Measurements from ENCODE around the gene CELF3. TPM values are rescaled to one million over a fixed set of nuclear protein-coding genes. Genes with fewer than 3 reads are reported as not detected.

The CELF3 gene
- total RNA-seq, 1 experiment from 2014 or later = not detected

GRCh38 chr1:151693057-151693651 is 23.4 kb downstream of the CELF3 start:
- H3K4me1 ChIP-seq (replicated peaks; ENCODE audit: insufficient read depth) = no peaks in the 10 kb centered on the region
- H3K9me2 ChIP-seq (ENCODE audit: insufficient read depth) = no peaks in the 10 kb centered on the region
- no peaks in the 10 kb centered on the region for H4K20me1 ChIP-seq (ENCODE audit: insufficient read depth)
- no peak overlapping the region for H3K27ac ChIP-seq
- no peak overlapping the region for H3K4me3 ChIP-seq
- ChIA-PET POLR2A (ENCODE audit: unreplicated experiment) (no interaction called here), CTCF (interaction anchor here (0.6 to 0.7 kb wide), 3 partner anchors 58 to 287 kb away, joined by 3 to 6 read pairs (median 5); no protein-coding TSS in a partner anchor)
- H3K79me2 ChIP-seq (ENCODE audit: low read depth) = no peaks in the 10 kb centered on the region
- DNase-seq = no peak
- H3K36me3 ChIP-seq (ENCODE audit: low read depth) = no peaks in the 10 kb centered on the region
- BruUV-seq (replicated peaks) = no TSS peak
- no peak overlapping the region for H2AFZ ChIP-seq
- no peaks in the 10 kb centered on the region; the same call in 1 of the 2 replicates for H3K9me3 ChIP-seq (ENCODE audit: insufficient read depth, low read depth)
- H3F3A ChIP-seq (ENCODE audit: insufficient read depth, low read depth) = peaks cover 11% of the 10 kb centered on the region
- intact Hi-C loops (cut with micrococcal nuclease; ENCODE audit: unreplicated experiment) = loop anchor here (1.0 to 5.0 kb wide), 2 partner anchors 101 to 143 kb away; no protein-coding TSS in a partner anchor
- H3K27me3 ChIP-seq (ENCODE audit: insufficient read depth, low read depth) = no peaks in the 10 kb centered on the region
- TF ChIP-seq EZH2 (IDR thresholded peaks at IDR 0.05; ENCODE audit: low read depth) = no peak
- TF ChIP-seq CTCF (conservative IDR thresholded peaks at IDR 0.05) = peak; percentile 72
- no peak overlapping the region for H3K4me2 ChIP-seq

- Histone ChIP-seq H3K27me3 (ENCODE audit: insufficient read depth, low read depth) (no peaks in the 10 kb centered on the region), H3K4me3 (no peak overlapping the region), H3K79me2 (ENCODE audit: low read depth) (no peaks in the 10 kb centered on the region), H3K4me1 (replicated peaks; ENCODE audit: insufficient read depth) (no peaks in the 10 kb centered on the region), H3K27ac (no peak overlapping the region), H2AFZ (no peak overlapping the region), H3F3A (ENCODE audit: insufficient read depth, low read depth) (peaks cover 11% of the 10 kb centered on the region), H3K36me3 (ENCODE audit: low read depth) (no peaks in the 10 kb centered on the region), H3K9me3 (ENCODE audit: insufficient read depth, low read depth) (no peaks in the 10 kb centered on the region; the same call in 1 of the 2 replicates), H3K4me2 (no peak overlapping the region), H4K20me1 (ENCODE audit: insufficient read depth) (no peaks in the 10 kb centered on the region), H3K9me2 (ENCODE audit: insufficient read depth) (no peaks in the 10 kb centered on the region)
- CTCF ChIA-PET = interaction anchor here (0.6 kb wide), 6 partner anchors 78 to 653 kb away, joined by 3 to 16 read pairs (median 5); no protein-coding TSS in a partner anchor
- TF ChIP-seq CTCF (conservative IDR thresholded peaks at IDR 0.05) = no peak
- TF ChIP-seq EZH2 (IDR thresholded peaks at IDR 0.05; ENCODE audit: low read depth) = no peak
- BruUV-seq (replicated peaks) = no TSS peak
- intact Hi-C loops (cut with micrococcal nuclease; ENCODE audit: unreplicated experiment) = loop anchor here (5.0 kb wide), 1 partner anchor 100 kb away; no protein-coding TSS in a partner anchor
- no peak for DNase-seq
- POLR2A ChIA-PET (ENCODE audit: unreplicated experiment) = no interaction called here
Measured at GRCh38 chr1:151692226-151692625, 24.4 kb downstream of the CELF3 start.

- Histone ChIP-seq H3K27me3 (ENCODE audit: insufficient read depth, low read depth) (no peaks in the 10 kb centered on the region), H3K36me3 (ENCODE audit: low read depth) (no peaks in the 10 kb centered on the region), H3K4me2 (no peak overlapping the region), H3F3A (ENCODE audit: insufficient read depth, low read depth) (peaks cover 11% of the 10 kb centered on the region), H4K20me1 (ENCODE audit: insufficient read depth) (no peaks in the 10 kb centered on the region), H2AFZ (no peak overlapping the region), H3K9me2 (ENCODE audit: insufficient read depth) (no peaks in the 10 kb centered on the region), H3K4me3 (no peak overlapping the region), H3K79me2 (ENCODE audit: low read depth) (no peaks in the 10 kb centered on the region), H3K27ac (no peak overlapping the region), H3K9me3 (ENCODE audit: insufficient read depth, low read depth) (no peaks in the 10 kb centered on the region; the same call in 1 of the 2 replicates), H3K4me1 (replicated peaks; ENCODE audit: insufficient read depth) (no peaks in the 10 kb centered on the region)
- POLR2A ChIA-PET (ENCODE audit: unreplicated experiment) = interaction anchor here (0.7 kb wide), 1 partner anchor 79 kb away, joined by 8 read pairs; no protein-coding TSS in a partner anchor
- CTCF ChIA-PET = no interaction called here
- DNase-seq = no peak
- no TSS peak for BruUV-seq (replicated peaks)
- TF ChIP-seq CTCF (conservative IDR thresholded peaks at IDR 0.05) (no peak), EZH2 (IDR thresholded peaks at IDR 0.05; ENCODE audit: low read depth) (no peak)
- intact Hi-C loops (cut with micrococcal nuclease; ENCODE audit: unreplicated experiment) = no loop called here
Measured at GRCh38 chr1:151689494-151689893, 27.1 kb downstream of the CELF3 start.

Data from PC-9 (cell line).